Stimulated activated CD8-positive, alpha-beta memory T cell treated with anti-CD3 and anti-CD28 coated beads, Interleukin-15, amount 100 ng/mL, for 4 hours (primary cell): ENCODE data around the gene OR51B4.
"Not testable (repeated sequence)": the region's sequence is repeated elsewhere in the genome, so short reads cannot be mapped to it uniquely, and the experiment has no call there.

Experiments
- DNase-seq, 2 donors: peaks; one replicate each; pipeline ENCODE4 v3.0.0-alpha.2; 2020; ENCODE audit warnings: low read depth in 2 of 2

The OR51B4 gene

GRCh38 chr11:5301846-5302245, at the start of gene OR51B4:
Gene OR51B4, minus strand, starts transcription at chr11:5301946. Its CDS starts 0 bp downstream, at chr11:5301946.
- DNase-seq: no peak

DNA sequence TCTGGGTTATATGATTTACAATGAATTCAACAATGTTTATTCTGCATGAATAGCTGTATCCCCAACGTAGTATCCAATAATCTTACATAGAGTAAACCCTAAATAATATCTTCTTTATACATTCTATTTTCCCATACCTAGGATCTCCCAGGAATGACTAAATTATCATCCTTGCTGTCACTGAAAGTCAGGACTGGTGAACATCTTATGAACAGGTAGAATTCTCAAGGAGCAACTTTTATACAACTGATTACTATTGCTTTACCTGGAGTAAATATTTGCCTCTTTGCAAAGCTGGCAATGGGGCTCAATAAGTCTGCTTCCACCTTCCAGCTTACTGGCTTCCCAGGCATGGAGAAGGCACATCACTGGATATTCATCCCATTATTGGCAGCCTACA, 49.5 kb upstream of the OR51B4 start, which contains the start of gene OR51B6:
TSS of gene OR51B6 (plus strand) at position 301 of the 400 bp plus-strand sequence. CDS start at position 301, 0 bp downstream.
- DNase-seq: no peak

GRCh38 chr11:5349550-5349949, 47.8 kb upstream of the OR51B4 start:
- DNase-seq: no peak

DNA sequence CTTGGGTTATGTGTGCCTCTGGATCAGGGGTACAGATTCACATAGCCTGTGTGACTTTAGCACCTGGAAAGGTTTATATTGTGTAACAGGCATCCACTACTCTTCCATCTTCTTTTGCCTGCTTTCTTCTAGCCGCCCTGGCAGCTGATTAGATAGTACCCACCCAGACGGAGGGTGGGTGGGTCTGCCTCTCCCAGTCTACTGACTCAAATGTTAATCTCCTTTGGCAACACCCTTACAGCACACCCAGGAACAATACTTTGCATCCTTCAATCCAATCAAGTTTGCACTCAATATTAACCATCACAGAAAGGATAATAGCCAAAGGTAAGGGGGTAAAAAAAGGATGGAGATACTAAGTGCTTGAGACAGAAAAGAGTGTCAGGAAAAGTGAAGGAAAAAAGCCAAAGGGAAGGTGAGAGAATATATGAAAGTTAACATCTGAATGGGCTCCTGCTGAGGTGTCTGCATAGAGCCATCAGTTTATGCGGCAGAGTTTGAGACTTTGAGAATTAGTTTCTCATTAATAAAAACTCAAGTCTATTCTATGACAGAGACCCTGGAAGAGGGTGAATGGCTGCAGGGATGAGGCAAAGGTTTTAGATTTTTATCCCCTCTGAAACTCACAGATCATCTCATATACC, 46.9 kb upstream of the OR51B4 start:
- DNase-seq: no peak

DNA sequence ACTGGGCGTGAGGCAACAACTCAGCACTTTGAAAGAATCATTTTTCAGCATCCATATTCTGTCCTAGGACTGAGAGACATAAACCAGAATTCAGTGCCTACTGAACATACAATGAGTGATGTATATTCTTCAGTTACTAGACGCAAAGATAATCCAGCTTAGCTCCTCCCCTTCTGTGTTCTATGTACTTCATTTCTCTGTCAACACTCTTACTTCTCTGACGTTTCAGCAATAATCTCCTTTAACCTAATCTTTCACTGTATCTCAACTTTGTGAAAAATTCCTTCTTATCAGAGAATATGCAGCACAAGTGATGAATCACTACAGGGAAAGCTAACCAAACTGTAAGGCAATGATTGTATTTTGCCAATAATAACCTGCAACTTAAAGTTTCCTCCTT, 44.1 kb upstream of the OR51B4 start:
- no peak for DNase-seq

DNA sequence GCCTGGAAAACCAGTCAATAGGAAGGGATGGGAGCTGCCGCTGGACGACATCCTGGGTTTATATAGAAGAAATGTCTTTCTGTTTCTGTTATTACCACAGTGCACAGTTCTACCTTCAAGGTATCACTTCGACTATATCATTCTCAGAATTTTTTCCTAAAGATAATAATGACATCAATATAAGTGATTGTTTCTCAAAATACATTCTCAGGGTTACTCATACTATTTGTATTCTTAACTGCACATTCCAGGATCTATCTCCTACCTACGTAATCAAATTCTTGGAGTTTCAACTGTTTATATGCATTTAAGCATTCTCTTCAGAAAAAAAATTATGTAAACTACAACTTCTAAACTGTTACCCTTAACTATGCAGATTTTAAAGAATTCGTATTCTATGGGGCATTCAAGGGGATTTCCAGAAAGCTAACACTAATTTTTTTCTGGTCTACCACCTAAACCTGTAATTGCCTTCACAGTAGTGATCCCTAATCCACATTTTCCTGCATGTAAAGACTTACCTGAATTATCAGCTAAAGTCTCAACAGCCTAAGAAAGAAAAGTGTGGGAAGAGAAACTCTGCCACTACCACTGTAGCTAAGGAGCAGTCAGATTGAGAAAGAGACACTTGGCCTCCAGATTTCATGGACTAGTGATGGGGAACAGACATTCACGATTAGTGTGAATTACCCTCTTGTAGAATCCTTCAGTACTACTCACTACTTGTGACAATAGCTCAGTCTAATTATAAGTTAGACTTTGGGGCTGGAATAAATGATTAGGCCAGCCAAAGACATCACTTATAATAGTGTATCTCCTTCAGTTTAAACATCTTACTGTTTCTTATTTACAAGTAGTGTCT, 42.0 kb upstream of the OR51B4 start, which contains the start of gene OR51B5:
TSS of gene OR51B5 (minus strand) at position 51 of the 862 bp plus-strand sequence. CDS start at position 51, 0 bp downstream.
- no peak for DNase-seq

- DNase-seq: no peak
These were observed 38.1 kb upstream of the OR51B4 start for GRCh38 chr11:5339771-5340322.

GRCh38 chr11:5337253-5337652, 35.5 kb upstream of the OR51B4 start:
- not testable (repeated sequence) for DNase-seq

DNA sequence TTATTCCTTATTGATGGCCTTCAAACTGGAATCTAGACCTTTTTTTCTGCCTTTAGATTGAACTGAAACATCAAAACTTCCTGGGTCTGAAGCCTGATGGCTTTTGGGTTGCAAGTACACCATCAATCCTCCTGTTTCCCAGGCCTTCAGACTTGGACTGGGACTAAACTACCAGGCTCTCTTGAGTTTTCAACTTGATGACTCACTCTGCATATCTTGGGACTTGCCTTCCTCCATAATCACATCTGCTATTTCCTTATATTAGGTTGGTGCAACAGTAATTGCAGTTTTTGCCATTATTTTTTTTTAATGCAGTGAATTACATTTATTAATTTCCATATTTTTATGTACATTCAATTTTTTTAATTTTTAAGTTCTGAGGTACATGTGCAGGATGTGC, 34.6 kb upstream of the OR51B4 start:
- DNase-seq: no peak

- DNase-seq: no peak
These were observed 33.4 kb upstream of the OR51B4 start for GRCh38 chr11:5335170-5335569.

GRCh38 chr11:5324197-5324596, 22.5 kb upstream of the OR51B4 start, which contains the start of gene OR51B2:
Gene OR51B2, minus strand, starts transcription at chr11:5324297. Its CDS starts 0 bp downstream, at chr11:5324297.
- no peak for DNase-seq

GRCh38 chr11:5317292-5317691, 15.5 kb upstream of the OR51B4 start:
- no peak for DNase-seq

DNA sequence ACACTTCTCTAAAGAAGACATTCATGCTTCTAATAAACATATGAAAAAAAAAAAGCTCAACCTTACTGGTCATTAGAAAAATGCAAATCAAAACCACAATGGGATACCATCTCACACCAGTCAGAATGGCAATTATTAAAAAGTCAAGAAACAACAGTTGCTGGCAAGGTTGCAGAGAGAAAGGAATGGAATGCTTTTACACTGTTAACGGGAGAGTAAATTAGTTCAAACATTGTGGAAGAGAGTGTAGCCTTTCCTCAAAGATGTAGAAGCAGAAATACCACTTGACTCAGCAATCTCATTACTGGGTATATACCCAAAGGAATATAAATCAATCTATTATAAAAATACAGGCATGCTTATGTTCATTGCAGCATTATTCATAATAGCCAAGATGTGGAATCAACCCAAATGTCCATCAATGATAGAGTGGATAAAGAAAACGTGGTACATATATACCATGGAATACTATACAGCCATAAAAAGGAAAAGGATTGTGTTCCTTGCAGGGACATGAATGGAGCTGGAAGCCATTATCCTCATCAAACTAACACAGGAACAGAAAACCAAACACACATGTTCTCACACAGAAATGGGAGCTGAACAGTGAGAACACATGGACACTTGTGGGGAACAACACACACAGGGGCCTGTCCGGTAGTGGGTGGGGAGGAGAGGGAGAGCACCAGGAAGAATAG, 11.7 kb upstream of the OR51B4 start:
- not testable (repeated sequence) for DNase-seq

DNA sequence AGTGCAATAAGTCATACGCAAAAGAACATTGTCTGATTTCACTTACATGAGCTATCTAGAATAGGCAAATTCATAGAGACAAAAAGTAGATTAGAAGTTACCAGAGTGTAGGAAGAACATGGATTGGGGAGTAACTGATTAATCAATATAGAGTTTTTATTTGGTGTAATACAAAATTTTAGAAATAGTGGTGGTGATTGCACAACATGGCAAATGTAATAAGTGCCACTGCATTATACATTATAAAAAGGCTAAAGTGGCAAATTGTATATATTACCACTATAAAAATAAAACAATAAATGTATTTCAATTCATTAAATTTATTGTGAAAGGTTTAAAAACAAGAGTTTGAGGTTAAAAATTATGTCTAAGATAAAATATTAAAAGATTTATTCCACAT, 8.7 kb upstream of the OR51B4 start:
- no peak for DNase-seq

DNA sequence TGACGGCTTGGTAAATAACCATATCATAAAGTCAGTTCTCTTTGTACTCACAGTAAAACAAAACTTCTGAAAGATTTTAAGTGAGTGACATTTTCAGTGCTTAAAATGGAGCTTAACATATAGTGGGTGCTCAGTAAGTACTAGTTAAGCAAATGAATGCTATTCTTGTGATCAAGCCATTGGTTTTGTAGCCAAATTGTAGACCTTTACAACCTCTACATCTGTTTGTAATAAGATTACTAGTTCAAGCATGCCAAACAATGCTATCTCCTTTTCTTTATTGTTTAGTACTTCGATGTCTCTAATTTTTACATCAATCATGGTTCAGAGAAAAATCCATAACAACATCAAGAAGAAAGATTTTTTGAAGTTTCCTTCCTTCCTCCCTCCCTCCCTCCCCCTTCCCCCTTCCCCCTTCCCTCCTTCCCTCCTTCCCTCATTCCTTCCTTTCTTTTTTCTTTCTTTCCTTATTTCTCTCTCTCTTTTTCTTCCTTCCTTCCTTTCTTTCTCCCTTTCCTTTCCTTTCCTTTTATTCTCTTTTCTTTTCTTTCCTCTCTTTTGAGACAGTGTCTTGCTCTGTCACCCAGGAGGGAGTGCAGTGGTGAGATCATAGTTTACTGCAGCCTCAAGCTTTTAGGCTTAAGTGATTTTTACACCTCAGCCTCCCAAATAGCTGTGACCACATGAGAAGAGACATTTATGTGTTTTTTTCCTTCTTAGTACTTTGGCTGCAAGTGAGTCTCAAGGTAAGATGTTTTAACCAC, 5.7 kb upstream of the OR51B4 start:
- DNase-seq: no peak

DNA sequence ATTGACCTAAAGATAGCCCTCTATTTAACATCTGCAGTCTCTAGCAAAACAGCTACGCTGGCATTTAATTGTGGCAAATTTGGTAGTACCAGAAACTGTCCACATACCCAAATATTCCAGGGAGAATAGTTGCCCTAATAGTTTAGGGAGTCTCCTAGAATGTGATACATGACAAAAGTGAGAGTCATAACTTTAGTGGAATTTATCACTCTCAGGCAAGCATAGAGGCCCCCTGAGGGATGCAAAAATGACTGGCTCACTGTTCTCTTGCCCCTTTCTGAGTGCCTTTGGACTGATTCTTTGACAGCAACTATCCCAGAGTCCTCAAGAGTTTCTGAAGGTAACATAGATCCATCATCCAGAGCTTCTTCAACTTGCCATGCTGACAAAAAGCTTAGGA, 2.3 kb upstream of the OR51B4 start:
- DNase-seq: no peak

GRCh38 chr11:5303626-5304025, 1.9 kb upstream of the OR51B4 start:
- no peak for DNase-seq

DNA sequence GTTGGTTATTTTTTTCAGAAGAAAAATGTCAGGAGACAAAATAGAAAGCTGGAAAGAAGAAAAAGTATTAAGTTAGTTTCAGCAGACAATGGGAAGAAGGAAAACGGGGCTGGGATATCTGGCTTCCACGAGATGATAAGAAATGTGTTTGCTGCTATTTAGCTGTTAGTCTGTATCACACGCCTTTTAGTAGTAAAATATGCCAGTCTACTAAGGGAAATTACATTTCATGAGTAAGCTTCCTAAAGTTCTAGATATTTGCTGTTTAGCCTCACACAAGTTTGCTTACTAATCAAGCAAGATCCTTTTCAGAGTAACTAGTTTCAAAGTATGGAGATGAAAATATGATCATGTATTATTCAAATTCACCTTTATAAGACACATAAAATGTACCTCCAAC, 1.5 kb downstream of the OR51B4 start:
- DNase-seq: no peak

DNA sequence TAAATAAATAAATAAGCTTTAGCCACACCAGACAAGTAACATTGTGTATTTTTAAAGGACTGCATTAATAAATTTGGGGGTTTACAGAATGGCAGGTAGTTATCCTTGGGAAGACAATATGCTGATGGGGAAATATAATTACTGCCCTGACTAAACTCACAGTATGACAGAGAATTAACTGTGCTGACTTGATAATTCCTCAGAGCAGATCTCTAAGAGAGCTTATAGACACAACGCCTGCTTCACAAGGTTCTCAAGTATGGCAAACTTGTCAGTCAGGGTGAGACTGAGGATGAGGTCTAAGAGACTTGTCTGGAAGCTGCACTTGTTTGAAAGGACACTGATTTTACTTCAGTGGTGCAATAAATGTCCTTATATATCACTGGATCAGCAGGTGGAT, 3.3 kb downstream of the OR51B4 start:
- no peak for DNase-seq

DNA sequence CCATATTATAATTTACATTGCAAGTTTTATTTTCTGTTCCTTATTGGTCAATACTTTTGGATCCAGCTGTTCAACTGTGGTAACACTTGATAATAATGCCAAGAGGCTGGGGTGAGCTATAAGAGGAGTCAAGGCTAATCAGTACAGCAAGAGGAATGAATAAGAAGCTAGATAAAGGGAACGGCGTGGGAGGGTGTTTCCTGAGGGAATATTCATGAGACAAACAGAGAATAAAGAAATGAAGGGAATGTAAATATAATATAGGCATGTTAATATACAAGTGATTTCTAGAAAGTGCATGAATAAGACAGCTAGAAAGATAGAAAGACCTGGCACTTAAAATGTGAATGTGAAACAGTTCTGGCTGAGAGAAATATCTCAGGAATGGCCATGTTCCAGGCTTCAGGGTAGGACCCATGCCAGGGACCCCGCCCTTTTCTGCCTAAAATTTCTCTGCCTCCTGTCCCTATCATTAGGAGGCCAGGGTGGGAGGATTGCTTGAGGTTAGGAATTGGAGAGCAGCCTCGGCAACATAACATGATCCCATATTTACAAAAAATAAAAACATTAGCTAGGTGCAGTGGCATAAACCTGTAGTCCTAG, 3.9 kb downstream of the OR51B4 start:
- DNase-seq: no peak
